ENCODE data around the gene PHF24. TPM values are rescaled to one million over a fixed set of nuclear protein-coding genes. Genes with fewer than 3 reads are reported as not detected.

The PHF24 gene
- total RNA-seq, 1 experiment from 2014 or later = 0.47 TPM

GRCh38 chr9:34956648-34957047 lies 1.4 kb upstream of the PHF24 start:
- no peak overlapping the region for H3K9ac ChIP-seq (ENCODE audit: low read length)
- ChIA-PET CTCF (no interaction called here), POLR2A (no interaction called here), RAD21 (ENCODE audit: low non-redundant PET in 1 of 2, low total read pairs in 2 of 2, uncharacterized antibody in 2 of 2, unreplicated experiment in 2 of 2) (no interaction called here)
- H3K4me1 ChIP-seq (ENCODE audit: control insufficient read depth in 1 of 2, insufficient read depth in 2 of 2, low read length in 2 of 2) = no peaks in the 10 kb centered on the region
- H2AFZ ChIP-seq (ENCODE audit: low read depth, low read length, poor library complexity, severe bottlenecking) = no peak overlapping the region
- TF ChIP-seq ZBTB33 (IDR thresholded peaks at IDR 0.05; ENCODE audit: extremely low read depth, insufficient replicate concordance, low read length) (no peak), YY1 (IDR thresholded peaks at IDR 0.05; ENCODE audit: extremely low read depth, insufficient replicate concordance, low read depth, low read length) (no peak), ZNF274 (IDR thresholded peaks at IDR 0.05; ENCODE audit: low read depth, low read length) (no peak), EZH2 (IDR thresholded peaks at IDR 0.05) (no peak), MAX (IDR thresholded peaks at IDR 0.05) (no peak), RAD21 (IDR thresholded peaks at IDR 0.05; ENCODE audit: low read depth) (no peak), CEBPB (IDR thresholded peaks at IDR 0.05; ENCODE audit: low read depth) (no peak), ZFX (IDR thresholded peaks at IDR 0.05) (no peak), REST (IDR thresholded peaks at IDR 0.05; ENCODE audit: low read depth) (no peak), JUND (IDR thresholded peaks at IDR 0.05) (no peak), ELF1 (IDR thresholded peaks at IDR 0.05; ENCODE audit: borderline replicate concordance, low read depth) (no peak), SIN3A (IDR thresholded peaks at IDR 0.05; ENCODE audit: low read depth) (no peak), SRF (IDR thresholded peaks at IDR 0.05; ENCODE audit: low read depth) (no peak), EZH2phosphoT487 (IDR thresholded peaks at IDR 0.05; ENCODE audit: borderline replicate concordance) (no peak), SP1 (IDR thresholded peaks at IDR 0.05; ENCODE audit: low read depth) (no peak), POLR2A (IDR thresholded peaks at IDR 0.05; ENCODE audit: borderline replicate concordance, extremely low read depth, insufficient read depth, insufficient read length) (no peak), EGR1 (IDR thresholded peaks at IDR 0.05; ENCODE audit: low read depth) (no peak), POLR2AphosphoS5 (IDR thresholded peaks at IDR 0.05; ENCODE audit: low read depth, low read length) (no peak), CTCF (IDR thresholded peaks at IDR 0.05 in 2 of 3, conservative IDR thresholded peaks at IDR 0.05 in 1 of 3; ENCODE audit: borderline replicate concordance in 1 of 3, insufficient read depth in 1 of 3, low read depth in 2 of 3, low read length in 2 of 3) (no peak), CBX3 (IDR thresholded peaks at IDR 0.05; ENCODE audit: low read depth) (no peak)
- no TSS peak for BruUV-seq (replicated peaks)
- intact Hi-C loops (cut with micrococcal nuclease) = no loop called here
- H3K27ac ChIP-seq (ENCODE audit: low read depth, low read length) = no peak overlapping the region
- H4K20me1 ChIP-seq (ENCODE audit: insufficient read depth) = no peaks in the 10 kb centered on the region
- no peaks in the 10 kb centered on the region for H3K9me3 ChIP-seq (ENCODE audit: control insufficient read depth in 1 of 2, insufficient read depth in 1 of 2, low read depth in 1 of 2, low read length in 2 of 2)
- H3K79me2 ChIP-seq (ENCODE audit: insufficient read depth, low read length) = no peaks in the 10 kb centered on the region
- H3K4me3 ChIP-seq (replicated peaks in 1 of 2; ENCODE audit: low read depth in 1 of 2, low read length in 2 of 2) = no peak overlapping the region
- no peaks in the 10 kb centered on the region for H3K9me2 ChIP-seq (ENCODE audit: insufficient read depth)
- H3K27me3 ChIP-seq (ENCODE audit: insufficient read depth, low read length) = peaks cover 39% of the 10 kb centered on the region; the same call in 1 of the 2 replicates
- no peak for DNase-seq (ENCODE audit: low read depth, low spot score)
- no peak for ATAC-seq
- no peak overlapping the region for H3K4me2 ChIP-seq (ENCODE audit: low read length)
- no peaks in the 10 kb centered on the region for H3K36me3 ChIP-seq (ENCODE audit: control insufficient read depth in 1 of 2, insufficient read depth in 2 of 2, low read length in 2 of 2)
